ENCODE results near the gene PAQR8.

DNA sequence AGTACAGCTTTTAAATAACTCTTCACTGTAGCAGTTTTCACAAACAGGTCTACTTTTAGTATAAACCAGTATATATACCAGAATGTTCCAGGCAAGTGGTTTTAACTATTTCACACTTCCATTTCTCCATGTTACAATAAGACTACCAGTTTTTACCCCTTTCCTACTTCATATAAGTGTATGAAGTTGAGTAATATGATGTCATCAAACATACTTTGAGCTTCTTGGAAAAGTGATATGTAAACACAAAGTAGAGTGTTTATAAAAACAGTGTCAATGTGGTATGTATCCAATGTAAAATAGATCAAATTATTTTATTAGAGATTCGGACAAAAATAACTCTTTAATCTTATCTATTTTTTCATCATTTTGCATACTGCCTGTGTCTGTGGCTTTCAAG, 2.5 kb upstream of the PAQR8 start:
- TF ChIP-seq, protein P1, sequence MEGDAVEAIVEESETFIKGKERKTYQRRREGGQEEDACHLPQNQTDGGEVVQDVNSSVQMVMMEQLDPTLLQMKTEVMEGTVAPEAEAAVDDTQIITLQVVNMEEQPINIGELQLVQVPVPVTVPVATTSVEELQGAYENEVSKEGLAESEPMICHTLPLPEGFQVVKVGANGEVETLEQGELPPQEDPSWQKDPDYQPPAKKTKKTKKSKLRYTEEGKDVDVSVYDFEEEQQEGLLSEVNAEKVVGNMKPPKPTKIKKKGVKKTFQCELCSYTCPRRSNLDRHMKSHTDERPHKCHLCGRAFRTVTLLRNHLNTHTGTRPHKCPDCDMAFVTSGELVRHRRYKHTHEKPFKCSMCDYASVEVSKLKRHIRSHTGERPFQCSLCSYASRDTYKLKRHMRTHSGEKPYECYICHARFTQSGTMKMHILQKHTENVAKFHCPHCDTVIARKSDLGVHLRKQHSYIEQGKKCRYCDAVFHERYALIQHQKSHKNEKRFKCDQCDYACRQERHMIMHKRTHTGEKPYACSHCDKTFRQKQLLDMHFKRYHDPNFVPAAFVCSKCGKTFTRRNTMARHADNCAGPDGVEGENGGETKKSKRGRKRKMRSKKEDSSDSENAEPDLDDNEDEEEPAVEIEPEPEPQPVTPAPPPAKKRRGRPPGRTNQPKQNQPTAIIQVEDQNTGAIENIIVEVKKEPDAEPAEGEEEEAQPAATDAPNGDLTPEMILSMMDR (conservative IDR thresholded peaks at IDR 0.05; ENCODE audit: low read length), result no peak
- no peak for TF ChIP-seq EZH2phosphoT487 (IDR thresholded peaks at IDR 0.05; ENCODE audit: borderline replicate concordance, low read depth, low read length)
